GM19397 (cell line): ENCODE results near the gene CUBN.

Experiments used
- ATAC-seq: cut with Tn5 transposase; IDR thresholded peaks from one replicate; pipeline ENCODE4 v1.9.1; 2021; ENCODE audit warnings: mild to moderate bottlenecking, moderate library complexity; ENCODE audit not compliant: unreplicated experiment

CUBN gene

GRCh38 chr10:17109475-17110207, 20.0 kb downstream of the CUBN start:
- no peak for ATAC-seq

- ATAC-seq: no peak
Observed at GRCh38 chr10:17109046-17109445, 20.6 kb downstream of the CUBN start.

GRCh38 chr10:17106991-17107390, 22.6 kb downstream of the CUBN start:
- no peak for ATAC-seq

- no peak for ATAC-seq
Observed at GRCh38 chr10:17101910-17102266, 27.7 kb downstream of the CUBN start.

- ATAC-seq: no peak
Observed at GRCh38 chr10:17101257-17101909, 28.2 kb downstream of the CUBN start.

GRCh38 chr10:17100586-17100985, 29.0 kb downstream of the CUBN start:
- no peak for ATAC-seq

- no peak for ATAC-seq
Observed at GRCh38 chr10:17098012-17098411, 31.6 kb downstream of the CUBN start.

- ATAC-seq: no peak
Observed at GRCh38 chr10:17094844-17095243, 34.8 kb downstream of the CUBN start.

GRCh38 chr10:17092986-17093803, 36.4 kb downstream of the CUBN start:
- no peak for ATAC-seq

GRCh38 chr10:17092216-17092944, 37.2 kb downstream of the CUBN start:
- no peak for ATAC-seq

- no peak for ATAC-seq
Observed at GRCh38 chr10:17088118-17088806, 41.3 kb downstream of the CUBN start.

GRCh38 chr10:17086865-17087367, 42.7 kb downstream of the CUBN start:
- no peak for ATAC-seq

- ATAC-seq: no peak
Observed at GRCh38 chr10:17085011-17085725, 44.4 kb downstream of the CUBN start.

- no peak for ATAC-seq
Observed at GRCh38 chr10:17084258-17084657, 45.4 kb downstream of the CUBN start.

- ATAC-seq: no peak
Observed at GRCh38 chr10:17081431-17081830, 48.2 kb downstream of the CUBN start.

- no peak for ATAC-seq
Observed at GRCh38 chr10:17077890-17078289, 51.7 kb downstream of the CUBN start.

- no peak for ATAC-seq
Observed at GRCh38 chr10:17077346-17077781, 52.2 kb downstream of the CUBN start.

- no peak for ATAC-seq
Observed at GRCh38 chr10:17076626-17077345, 52.8 kb downstream of the CUBN start.
